ENCODE results near the gene PICALM.

Gene PICALM

DNA sequence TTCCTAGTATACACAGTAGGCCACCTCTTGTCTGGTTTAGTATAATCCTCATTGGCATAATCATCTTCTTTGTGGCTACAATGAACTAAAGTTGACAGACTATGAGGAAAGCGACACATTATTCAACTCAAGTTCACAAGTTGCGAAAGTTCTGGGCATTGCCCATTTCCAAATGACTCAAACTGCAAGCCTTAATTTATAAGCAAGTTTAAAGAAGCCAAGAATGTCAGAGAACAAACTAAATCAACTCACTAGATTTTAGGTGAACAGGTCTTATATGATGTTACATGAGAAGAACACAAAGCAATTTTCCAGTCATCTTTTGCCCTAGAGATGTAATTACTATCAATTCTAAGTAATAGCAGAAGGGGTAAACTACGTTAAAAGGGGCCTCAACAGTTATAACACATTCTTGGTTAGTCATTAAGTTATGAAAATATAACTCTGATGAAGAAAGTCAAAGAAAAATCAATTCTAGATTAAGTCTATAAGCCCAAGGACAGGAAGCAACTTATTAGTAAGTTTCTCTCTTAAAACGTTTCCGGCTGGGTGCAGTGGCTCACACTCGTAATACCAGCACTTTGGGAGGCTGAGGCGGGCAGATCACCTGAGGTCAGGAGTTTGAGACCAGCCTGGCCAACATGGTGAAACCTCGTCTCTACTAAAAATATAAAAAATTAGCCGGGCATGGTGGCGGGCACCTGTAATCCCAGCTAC lies 21.5 kb downstream of the PICALM start:
- DNase-seq (ENCODE audit: low read depth in 2 of 2) = peak; percentile 34 to 40

DNA sequence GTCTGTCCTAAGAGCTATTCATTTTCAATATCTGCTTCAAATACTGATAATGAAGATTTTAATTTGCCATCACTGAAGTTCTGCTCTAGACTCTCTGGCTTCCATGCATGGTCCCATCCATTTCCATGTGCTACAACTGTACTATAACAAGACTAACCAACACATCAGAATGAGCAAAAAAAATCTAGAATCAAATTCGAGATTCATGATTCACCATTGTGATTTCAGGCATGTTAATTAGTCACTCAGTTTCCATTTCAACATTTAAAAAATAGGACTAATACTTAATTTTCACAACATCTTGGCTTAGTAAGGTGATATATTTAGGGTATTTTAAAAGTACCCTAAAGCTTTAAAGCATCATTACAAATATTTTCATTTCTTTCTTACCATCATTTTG lies 22.8 kb downstream of the PICALM start:
- no peak for DNase-seq (ENCODE audit: low read depth in 2 of 2)

DNA sequence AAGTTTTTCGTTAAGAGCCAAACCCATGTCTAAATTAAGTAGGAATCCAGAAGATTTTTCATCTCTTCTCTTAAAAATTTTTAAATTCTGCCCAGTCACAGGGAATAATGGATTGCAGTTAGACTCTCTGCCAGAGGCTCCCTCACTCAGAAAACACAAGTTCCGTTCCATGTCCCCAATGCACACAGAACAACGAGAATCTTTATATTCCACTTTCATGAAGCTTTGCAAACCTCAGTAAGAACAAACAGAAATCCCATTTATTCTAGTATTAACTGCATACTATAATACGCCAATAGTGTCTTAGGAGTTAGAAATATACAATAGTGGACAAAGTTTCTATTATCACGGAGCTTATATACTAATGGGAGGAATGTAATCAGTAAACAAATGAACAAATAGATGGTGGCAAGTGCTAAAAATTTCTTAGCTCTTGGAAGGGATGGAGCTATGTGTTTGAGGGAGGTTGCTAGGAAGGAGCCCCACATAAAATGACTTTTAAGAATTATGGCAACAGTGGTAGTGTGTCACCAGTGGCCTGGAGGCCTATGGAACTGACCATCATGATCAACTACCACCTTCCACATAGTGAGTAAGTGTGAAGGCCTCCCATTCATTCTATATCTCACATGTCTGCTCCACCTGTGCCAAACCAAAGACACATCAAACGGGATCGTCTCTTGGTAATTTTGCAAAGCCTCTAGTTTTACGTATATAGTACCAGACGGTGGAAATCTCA lies 24.9 kb downstream of the PICALM start:
- no peak for DNase-seq (ENCODE audit: low read depth in 2 of 2)

DNA sequence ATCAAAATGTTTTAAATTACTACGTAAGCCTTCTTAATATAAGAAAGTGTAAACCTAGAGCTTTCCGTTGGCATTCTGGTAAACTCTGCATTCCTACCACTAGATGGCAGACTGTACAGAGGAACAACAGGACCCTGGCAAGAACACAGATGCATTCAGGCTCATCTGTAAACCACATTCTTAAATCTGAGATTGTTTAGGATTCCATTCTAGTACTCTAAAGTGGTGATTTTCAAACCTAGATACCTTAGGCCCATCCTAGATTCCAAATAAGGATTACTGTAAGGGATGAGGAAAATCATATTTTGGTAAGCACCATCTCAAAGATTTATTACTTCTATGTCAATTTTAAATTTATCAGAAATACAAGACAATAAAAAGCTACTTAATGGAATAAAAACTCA lies 26.9 kb downstream of the PICALM start:
- DNase-seq (ENCODE audit: low read depth in 2 of 2) = peak in 1 of 2 donors; percentile 21

DNA sequence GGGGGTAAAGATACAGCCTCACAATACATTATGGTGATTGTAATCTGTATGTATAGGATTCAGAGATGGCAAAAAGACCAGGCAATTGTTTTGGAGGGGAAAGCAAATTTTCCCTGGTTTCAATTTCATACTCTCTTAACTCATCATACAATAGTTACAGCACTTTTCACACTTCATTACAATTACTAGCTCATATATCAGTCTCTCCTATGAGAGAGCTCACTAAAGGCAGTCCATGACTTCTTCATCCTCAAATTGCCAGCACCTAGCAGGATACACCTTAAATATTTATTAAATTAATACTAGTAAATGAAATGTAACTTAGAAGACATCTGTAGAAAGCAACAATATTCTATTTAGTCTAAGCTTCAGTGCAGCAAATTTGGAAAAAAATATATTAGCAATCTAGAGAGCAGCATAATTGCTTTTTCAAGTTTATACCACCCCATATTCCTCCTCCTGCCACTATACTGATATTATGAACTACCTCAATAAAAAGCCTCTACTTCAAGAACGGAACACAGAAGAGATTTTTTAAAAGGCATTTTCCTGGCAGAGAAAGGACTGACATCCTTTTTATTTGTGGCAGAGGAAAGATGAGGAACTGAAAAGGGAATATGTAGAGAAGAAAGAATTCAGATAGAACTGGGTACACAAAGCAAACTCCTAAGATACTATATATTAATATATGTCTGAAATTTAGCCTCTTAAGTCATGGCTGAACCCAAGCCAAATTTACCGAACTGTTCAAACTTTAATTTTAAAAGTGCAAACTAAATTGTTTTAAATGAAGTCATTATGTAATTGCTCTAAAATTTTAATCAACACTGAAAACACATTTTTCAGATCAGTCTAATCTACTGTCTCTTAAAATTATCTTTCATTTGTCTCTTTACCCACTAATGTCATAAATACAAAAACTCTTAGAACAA lies 27.7 kb downstream of the PICALM start:
- no peak for DNase-seq (ENCODE audit: low read depth in 2 of 2)

DNA sequence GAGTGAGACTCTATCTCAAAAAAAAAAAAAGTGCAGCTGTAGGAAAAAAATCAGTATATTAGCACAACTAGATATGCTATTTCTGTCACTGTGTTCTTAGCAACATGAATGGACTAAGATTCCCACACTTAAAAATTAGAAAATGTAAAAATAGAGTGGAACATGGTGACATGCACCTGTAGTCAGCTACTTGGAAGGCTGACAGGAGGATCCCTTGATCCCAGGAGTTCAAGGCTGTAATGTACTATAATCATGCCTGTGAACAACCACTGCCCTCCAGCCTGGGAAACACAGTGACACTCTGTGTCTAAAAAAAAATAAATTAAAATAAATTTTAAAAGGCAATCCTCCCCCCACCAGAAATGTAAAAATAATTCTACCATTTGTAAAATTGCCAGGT lies 29.8 kb downstream of the PICALM start:
- no peak for DNase-seq (ENCODE audit: low read depth in 2 of 2)

DNA sequence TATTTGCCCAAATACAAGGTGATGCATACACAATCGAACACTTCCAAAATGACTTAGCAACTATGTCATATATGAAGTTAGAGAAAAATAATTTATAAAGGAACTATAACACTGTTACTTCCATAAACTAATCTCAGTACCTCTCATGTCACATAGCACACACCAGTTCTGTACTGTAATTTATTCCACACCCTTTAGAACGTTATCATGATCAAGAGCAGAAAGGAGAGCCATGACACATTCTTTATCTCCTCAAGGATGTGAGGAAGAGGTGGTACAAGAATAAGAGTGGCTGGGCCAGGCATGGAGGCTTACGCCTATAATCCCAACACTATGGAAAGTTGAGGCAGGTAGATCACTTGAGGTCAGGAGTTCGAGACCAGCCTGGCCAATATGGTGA lies 31.1 kb downstream of the PICALM start:
- DNase-seq (ENCODE audit: low read depth in 2 of 2) = no peak

DNA sequence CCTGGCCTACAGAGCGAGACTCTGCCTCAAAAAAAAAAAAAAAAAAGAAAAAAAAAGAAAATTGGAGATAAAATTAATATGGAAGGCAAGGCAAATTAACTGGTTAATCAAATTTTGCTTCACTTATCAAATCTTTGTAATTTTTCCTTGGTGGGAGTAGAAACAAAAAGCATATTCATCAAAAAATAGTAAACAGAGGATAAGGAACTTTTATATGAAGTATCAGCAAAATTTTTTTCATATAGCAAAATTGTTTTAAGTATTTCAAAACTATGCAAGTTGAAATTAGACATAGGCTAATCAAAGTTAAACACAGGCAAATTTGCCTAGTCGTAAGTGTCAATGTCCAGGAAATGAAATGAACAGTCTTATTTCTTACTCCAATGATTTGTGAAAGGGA lies 33.0 kb downstream of the PICALM start:
- no peak for DNase-seq (ENCODE audit: low read depth in 2 of 2)

DNA sequence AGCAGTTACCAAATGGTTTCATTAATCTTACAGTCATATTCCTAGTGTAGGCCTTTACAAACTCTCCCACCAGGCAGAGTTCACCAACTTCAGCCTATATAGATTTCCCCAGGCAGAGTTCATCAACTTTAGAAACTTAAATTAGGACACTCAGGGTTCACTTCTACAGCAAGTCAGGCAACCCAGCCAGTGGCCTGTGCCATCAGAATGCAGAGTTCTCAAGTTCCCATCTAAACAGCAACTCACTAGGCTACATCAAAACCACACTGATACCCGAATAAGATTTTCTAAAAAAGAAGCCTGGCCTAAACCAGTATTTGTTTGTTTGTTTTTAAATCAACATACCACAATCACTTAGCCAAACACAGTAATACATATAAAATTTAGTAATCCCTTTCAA lies 33.7 kb downstream of the PICALM start:
- no peak for DNase-seq (ENCODE audit: low read depth in 2 of 2)

DNA sequence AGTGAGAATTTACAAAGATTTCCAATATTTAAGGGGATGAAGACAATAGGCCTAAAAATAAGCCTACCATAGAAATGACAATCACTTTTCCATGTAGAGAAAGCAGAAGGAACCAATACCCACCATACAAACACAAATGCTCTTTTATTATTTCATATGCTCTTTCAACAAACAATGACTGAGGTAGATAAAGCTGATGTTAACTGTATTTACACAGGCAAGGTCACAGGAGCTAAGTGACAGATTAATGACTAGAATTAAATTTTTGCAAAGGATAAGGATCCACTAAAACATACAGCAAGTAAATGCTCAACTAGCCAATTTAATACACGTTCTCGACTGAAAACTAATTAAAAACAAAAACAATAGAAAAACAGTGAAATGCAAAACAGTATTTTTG lies 34.2 kb downstream of the PICALM start:
- DNase-seq (ENCODE audit: low read depth in 2 of 2) = no peak

DNA sequence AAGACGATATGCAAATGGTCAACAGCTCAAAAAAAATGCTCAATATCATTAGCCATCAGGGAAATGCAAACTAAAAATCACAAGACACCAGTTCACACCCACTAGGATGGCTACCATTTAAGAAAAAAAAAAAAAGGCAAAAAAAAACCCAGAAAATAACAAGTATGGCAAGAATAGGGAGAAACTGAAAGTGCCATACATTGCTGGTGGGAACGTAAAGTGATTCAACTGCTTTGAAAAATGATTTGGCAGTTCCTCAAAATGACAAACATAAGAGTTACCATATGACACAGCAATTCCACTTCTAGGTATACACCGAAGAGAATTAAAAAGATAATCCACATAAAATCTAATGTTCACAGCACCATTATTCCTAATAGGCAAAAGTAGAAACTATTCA lies 47.5 kb downstream of the PICALM start:
- DNase-seq (ENCODE audit: low read depth in 2 of 2) = no peak

DNA sequence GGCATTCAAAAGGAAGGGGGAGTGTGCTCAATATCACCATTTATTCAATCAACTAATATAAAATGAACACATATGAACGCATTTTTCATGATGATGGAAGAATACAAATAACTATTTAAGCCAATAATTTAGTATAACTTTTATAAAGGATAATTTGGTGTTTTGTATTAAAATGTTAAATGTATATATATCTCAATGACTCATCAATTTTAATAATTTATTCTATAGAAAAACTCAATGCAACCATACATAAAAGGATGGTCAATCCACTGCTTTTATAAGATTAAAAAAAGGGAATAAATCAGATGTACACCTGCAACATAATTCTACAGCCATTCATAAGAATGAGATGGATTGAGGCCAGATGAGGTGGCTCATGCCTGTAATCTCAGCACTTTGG lies 50.6 kb downstream of the PICALM start:
- DNase-seq (ENCODE audit: low read depth in 2 of 2) = no peak

DNA sequence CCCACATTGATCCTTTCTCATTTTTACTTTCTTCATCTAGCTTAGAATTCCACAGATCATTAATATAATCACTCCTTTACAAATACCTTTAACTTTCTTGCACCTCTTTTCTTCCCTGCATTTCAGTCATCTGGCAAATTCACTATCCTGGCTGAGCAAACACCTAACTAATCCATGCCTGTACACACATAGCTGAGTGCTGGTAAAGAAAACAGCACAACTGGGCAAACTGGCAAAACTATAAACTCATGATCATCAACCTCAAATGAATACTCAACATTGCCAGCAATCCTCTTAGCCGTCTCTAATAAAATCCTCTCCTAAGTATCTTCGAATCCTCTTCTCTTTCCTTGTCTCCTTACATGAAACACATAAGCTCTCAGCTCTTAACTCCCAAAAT lies 52.4 kb downstream of the PICALM start:
- no peak for DNase-seq (ENCODE audit: low read depth in 2 of 2)

DNA sequence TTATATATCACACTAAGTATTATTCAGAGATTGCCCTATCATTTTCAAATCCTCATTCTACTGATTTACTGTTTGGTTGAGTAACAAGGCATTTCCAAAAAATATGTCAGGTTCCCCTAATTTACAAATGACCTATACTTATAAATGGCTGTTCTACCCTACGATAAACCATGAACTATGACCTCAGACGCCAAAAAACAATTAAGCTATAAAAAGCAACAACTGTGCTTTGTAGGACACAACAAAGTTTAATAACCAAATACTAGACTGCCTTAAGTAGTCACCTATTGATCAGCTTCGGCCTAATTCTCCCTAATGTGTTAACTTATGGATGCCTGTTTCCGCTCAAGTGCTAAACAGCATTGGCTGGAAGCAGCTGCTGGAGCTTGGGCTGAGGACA lies 53.2 kb downstream of the PICALM start:
- no peak for DNase-seq (ENCODE audit: low read depth in 2 of 2)

DNA sequence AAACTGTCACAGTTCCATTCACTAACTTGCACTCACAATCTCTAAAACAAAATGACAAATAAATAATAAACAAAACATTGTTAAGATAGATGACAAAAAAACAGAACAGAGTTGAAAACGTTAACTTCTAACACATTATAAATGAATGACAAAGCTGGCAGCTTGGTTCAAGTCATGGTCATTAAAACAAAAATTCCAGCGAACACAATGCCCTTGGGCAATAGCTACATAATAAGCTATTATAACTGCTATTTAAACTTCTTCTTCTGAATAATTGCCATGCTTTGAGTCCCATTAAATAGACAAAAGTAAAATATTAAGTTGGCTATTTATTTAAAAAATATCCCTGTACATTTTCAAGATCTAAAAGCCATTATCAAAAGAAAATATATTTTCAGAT lies 54.7 kb downstream of the PICALM start:
- no peak for DNase-seq (ENCODE audit: low read depth in 2 of 2)

DNA sequence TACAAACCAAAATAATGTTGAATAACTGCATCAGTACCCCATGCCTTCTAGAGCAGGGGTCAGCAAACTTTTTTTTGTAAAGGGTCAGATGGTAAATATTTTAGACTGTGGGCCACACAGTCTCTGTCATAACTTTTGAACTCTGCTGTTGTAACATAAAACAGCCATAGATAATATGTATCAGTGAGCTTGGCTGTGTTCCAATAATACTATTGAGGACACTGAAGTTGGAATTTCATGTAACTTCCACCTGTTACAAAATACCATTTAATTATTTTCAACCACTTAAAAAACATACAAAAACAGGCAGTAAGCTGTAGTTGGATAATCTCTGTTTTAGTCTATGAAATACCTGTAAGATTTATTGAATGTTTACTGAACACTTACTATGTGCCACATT lies 55.2 kb downstream of the PICALM start:
- no peak for DNase-seq (ENCODE audit: low read depth in 2 of 2)

DNA sequence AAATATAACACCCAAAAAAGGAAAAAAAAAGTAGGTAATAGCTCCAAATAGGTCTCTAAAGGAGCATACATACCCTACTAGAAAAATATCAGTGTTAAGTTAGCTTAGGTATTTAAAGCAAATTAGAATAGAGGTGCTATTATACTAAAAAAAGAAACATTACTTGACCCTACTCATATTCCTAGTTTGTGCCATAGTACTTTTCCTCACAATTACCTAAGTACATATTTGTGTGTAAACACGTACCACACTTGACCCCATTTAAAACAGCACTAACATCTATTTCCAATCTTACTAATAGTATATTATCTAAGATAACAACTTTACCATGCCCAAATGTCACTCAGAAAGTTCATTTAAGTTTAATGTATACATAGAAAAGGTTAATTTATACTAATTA lies 57.7 kb downstream of the PICALM start:
- no peak for DNase-seq (ENCODE audit: low read depth in 2 of 2)

DNA sequence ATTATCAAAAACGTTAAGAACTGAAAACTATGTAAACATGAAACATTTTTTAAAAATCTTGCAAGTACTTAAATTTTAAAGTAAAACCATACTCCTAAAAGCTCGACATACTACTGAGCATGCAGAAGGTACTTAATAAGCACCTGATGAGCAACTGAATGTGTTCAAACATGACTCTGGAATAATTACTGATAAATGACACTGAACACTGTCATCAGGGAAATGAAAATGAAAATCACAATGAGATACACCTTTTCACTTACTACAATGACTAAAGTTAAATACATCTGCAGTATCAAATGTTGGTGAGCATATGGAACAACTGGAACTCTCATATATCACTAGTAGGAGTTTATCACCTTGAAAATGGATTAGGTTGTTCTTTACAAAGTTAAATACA lies 65.2 kb downstream of the PICALM start:
- no peak for DNase-seq (ENCODE audit: low read depth in 2 of 2)

DNA sequence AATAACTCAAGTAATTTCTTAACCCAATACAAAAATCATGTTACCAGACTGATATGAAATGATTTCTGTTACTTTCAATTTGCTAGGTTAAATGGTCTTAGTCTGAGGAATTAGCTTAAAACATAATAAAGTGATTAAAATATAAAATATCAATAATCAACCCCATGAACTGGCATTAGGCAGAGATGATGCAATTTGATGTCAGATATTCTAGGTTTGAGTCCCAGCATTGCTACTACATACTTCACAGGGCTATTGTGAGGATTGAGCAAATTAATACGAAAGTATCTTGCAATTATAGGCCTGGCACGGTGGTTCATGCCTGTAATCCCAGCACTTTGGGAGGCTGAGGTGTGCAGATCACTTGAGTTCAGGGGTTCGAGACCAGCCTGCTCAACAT lies 66.5 kb downstream of the PICALM start:
- DNase-seq (ENCODE audit: low read depth in 2 of 2) = no peak

DNA sequence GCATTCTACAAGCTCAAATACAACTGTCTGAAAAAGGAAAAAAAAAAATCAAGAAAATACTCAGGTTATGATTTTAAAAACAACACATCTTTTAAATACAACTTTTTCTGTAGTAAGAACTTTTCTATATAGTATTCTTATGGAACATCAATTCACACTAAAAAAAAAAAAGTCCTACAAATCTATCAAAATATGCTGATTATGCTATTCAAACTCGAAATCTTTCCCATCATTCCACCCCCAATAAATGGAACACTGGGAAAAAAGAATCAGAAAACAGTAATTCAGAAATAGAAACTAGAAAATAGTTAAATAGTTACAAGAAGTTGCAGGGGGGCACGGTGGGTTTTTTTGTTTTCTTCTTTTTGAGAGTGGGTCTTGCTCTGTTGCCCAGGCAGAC lies 77.4 kb downstream of the PICALM start:
- no peak for DNase-seq (ENCODE audit: low read depth in 2 of 2)

DNA sequence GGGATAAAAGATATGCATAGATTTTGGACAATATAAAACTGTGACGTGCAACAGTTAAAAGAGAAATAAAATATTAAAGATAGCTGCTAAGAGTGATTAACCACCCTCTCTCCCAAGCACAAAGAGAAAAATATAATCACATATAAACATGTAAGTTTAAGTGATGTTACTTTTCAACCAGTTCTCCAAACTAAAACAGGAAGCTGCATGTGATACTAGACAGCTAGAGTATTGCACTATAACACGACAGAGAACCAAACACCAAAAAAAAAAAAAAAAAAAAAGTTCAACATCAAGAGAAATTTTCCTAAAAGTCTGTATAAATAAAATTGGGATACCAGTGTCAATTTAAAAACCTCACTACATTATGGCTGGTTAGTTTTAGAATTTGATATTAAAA lies 79.1 kb downstream of the PICALM start:
- DNase-seq (ENCODE audit: low read depth in 2 of 2) = no peak

DNA sequence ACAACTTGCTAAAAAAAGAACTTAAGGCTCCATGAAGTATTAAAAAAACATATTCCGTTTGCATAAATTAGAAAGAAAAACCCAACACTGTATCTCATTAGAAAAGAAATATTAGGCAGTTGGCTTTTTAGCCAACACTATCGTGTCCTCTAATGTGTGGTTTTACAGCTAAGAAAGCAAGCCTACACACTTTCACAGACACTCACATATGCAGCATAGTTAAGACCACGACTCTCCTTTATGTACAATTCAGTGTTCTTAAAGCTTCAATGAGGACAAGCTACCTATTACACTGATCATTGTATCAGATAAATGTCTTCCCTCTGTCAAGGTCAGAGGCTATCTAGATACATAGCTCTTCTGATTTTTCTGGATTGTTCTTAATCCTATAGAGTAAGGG lies 80.1 kb downstream of the PICALM start:
- no peak for DNase-seq (ENCODE audit: low read depth in 2 of 2)

DNA sequence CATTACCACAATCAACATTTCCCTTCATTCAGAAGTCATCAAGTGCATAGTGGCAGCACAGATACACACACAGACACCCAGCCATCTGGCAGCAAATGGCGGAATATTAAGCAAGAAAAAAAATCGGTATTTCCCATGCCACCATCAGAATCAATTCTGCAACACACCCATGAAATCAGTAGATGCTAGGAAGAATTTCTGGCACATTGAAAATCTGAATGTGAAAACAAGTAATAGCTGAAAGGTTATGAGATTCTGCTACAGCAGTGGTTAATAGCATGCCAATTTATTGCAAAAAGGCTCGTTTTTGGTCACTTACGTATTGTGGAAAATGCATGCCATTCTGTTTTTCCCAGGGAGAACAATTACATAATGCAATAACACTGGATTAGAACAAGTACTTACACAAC lies 91.1 kb downstream of the PICALM start:
- no peak for DNase-seq (ENCODE audit: low read depth in 2 of 2)

Data from stimulated activated CD8-positive, alpha-beta memory T cell treated with anti-CD3 and anti-CD28 coated beads, Interleukin-15, amount 100 ng/mL, for 48 hours (primary cell).